ENCODE measurements around the gene ATP2B1. TPM values are rescaled to one million over a fixed set of nuclear protein-coding genes. Genes with fewer than 3 reads are reported as not detected.

The ATP2B1 gene
- polyA plus RNA-seq, 2 of the 4 experiments (the other 2 are of a cell fraction) = 52.7 to 132 TPM

- H3K4me3 ChIP-seq = no peak overlapping the region
- DNase-seq (ENCODE audit: low read depth in 1 of 2, low spot score in 1 of 2) (no peak), ATAC-seq (no peak), FAIRE-seq (no peak)
- H3K27ac ChIP-seq = no peak overlapping the region
- ChIA-PET CTCF (interaction anchor here (2.1 kb wide), 1 partner anchor 9 kb away, joined by 10 read pairs; no protein-coding TSS in a partner anchor), POLR2A (no interaction called here)
- 7% methylated on average over 1 of the region's 1 CpG for WGBS (ENCODE audit: missing lambda C conversion rate)
- no peaks in the 10 kb centered on the region; the same call in 2 of the 3 replicates for H3K9me3 ChIP-seq
- TF ChIP-seq ZNF302 (CRISPR knock-in tag; IDR thresholded peaks at IDR 0.05) (no peak), FOSL2 (IDR thresholded peaks at IDR 0.05) (no peak), FOSL2 (CRISPR knock-in tag; IDR thresholded peaks at IDR 0.05) (no peak), HOXB5 (CRISPR knock-in tag; IDR thresholded peaks at IDR 0.05) (no peak), NPAS2 (CRISPR knock-in tag; IDR thresholded peaks at IDR 0.05; ENCODE audit: borderline replicate concordance) (no peak), NR3C1 (IDR thresholded peaks at IDR 0.05) (no peak), HOXB13 (CRISPR knock-in tag; IDR thresholded peaks at IDR 0.05; ENCODE audit: low read depth) (no peak), HES2 (IDR thresholded peaks at IDR 0.05) (no peak), ELK1 (IDR thresholded peaks at IDR 0.05; ENCODE audit: low read depth, low read length) (no peak), PHF8 (IDR thresholded peaks at IDR 0.05; ENCODE audit: borderline replicate concordance, low read depth) (no peak), SREBF2 (IDR thresholded peaks at IDR 0.05) (no peak), PBX3 (IDR thresholded peaks at IDR 0.05) (no peak), FOSB (CRISPR knock-in tag; IDR thresholded peaks at IDR 0.05) (no peak), ZSCAN20 (CRISPR knock-in tag; IDR thresholded peaks at IDR 0.05) (no peak), BCL3 (IDR thresholded peaks at IDR 0.05) (no peak), RFX5 (IDR thresholded peaks at IDR 0.05) (no peak), RNF2 (IDR thresholded peaks at IDR 0.05; ENCODE audit: borderline replicate concordance, low read depth) (no peak), CBX2 (IDR thresholded peaks at IDR 0.05; ENCODE audit: borderline replicate concordance, low read depth) (no peak)
- no peaks in the 10 kb centered on the region for H3K4me1 ChIP-seq
- H3K4me2 ChIP-seq = no peak overlapping the region
Measured at GRCh38 chr12:89552376-89552775, 156.3 kb downstream of the ATP2B1 start.

- DNase-seq (ENCODE audit: low read depth in 1 of 2, low spot score in 1 of 2) (no peak), FAIRE-seq (no peak), ATAC-seq (no peak)
- TF ChIP-seq NFE2L2 (conservative IDR thresholded peaks at IDR 0.05; ENCODE audit: low read length) = no peak
- TF ChIP-seq NPAS2 (CRISPR knock-in tag; IDR thresholded peaks at IDR 0.05; ENCODE audit: borderline replicate concordance) = no peak
- TF ChIP-seq MYC (IDR thresholded peaks at IDR 0.05; ENCODE audit: borderline replicate concordance, low read length) = no peak
- TF ChIP-seq FOSB (CRISPR knock-in tag; IDR thresholded peaks at IDR 0.05) = no peak
- no peak for TF ChIP-seq E2F6 (IDR thresholded peaks at IDR 0.05; ENCODE audit: borderline replicate concordance, low read depth)
- TF ChIP-seq MAFK (IDR thresholded peaks at IDR 0.05; ENCODE audit: partially characterized antibody) = no peak
- TF ChIP-seq USF2 (IDR thresholded peaks at IDR 0.05) = no peak
- no peak for TF ChIP-seq FOXS1 (CRISPR knock-in tag; IDR thresholded peaks at IDR 0.05)
- TF ChIP-seq NR3C1 (IDR thresholded peaks at IDR 0.05) = no peak
- TF ChIP-seq RFX5 (IDR thresholded peaks at IDR 0.05) = no peak
- no peak for TF ChIP-seq MAX (IDR thresholded peaks at IDR 0.05)
- TF ChIP-seq EHMT2 (IDR thresholded peaks at IDR 0.05; ENCODE audit: low read depth) = no peak
- H3K4me2 ChIP-seq = no peak overlapping the region
- ChIA-PET CTCF (interaction anchor here (2.1 kb wide), 1 partner anchor 9 kb away, joined by 10 read pairs; no protein-coding TSS in a partner anchor), POLR2A (no interaction called here)
- no peak overlapping the region for H3K4me3 ChIP-seq
- H3K9me3 ChIP-seq = no peaks in the 10 kb centered on the region; the same call in 2 of the 3 replicates
- no peaks in the 10 kb centered on the region for H3K4me1 ChIP-seq
- 97% methylated on average over 2 of the region's 2 CpGs for WGBS (ENCODE audit: missing lambda C conversion rate)
- no peak overlapping the region for H3K27ac ChIP-seq
Measured at GRCh38 chr12:89551747-89552146, 156.9 kb downstream of the ATP2B1 start.
